ENCODE results near the gene ZYX. TPM values are rescaled to one million over a fixed set of nuclear protein-coding genes. Genes with fewer than 3 reads are reported as not detected.

Gene ZYX
- total and polyA plus RNA-seq, 9 of the 15 experiments (the other 6 are each of a cell fraction or from before 2014, with no cell fraction given): 1.8 to 130 (median 15.7) TPM

DNA sequence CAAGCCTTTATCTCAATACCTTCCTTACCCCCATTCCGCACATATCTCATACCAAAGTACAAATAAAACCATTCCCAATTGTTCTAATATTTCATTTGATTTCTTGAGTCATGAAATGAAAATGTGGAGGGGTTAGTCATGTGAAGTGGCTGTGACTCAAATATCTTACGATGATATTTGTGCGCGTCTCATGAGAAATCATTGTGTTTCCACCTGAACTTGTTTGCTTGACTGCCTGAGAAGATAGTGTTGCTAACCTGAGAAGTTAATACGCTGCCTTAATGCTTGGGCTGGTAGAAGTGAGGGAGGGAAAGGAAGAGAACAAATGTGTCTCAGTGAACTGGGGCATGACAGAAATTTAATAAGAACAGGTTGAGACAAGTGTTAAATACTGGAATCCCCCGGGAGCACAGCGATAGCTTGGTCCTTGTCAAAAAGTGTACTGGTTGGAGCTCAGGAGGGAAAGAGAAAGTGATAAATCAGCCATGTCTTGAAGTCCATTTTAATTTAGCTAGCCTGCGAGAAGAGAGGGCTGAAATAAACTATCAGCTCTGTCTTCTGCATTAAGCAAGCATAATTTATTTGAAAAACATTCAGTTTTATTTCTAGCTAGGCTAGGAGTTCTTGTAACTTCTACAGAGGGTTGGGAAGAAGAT, 34.7 kb downstream of the ZYX start:
- ATAC-seq: no peak
- peaks cover 3% of the 10 kb centered on the region; the same call in 1 of the 2 replicates for H3K9me3 ChIP-seq (replicated peaks; ENCODE audit: control insufficient read depth, insufficient read depth, low read depth, low read length)
- WGBS (ENCODE audit: insufficient coverage, low coverage, missing lambda C conversion rate): 47% methylated on average over 8 of the region's 8 CpGs
- H3K27ac ChIP-seq (ENCODE audit: extremely low read depth, low read depth, low read length): no peak overlapping the region
- ChIA-PET POLR2A (interaction anchor here (0.5 to 2.1 kb wide), 3 partner anchors 11 to 36 kb away, joined by 3 to 4 read pairs (median 3); no protein-coding TSS in a partner anchor), CTCF (ENCODE audit: low intra/inter-chr PET ratio) (interaction anchor here (1.1 to 1.9 kb wide), 4 partner anchors 36 to 175 kb away, joined by 3 to 12 read pairs (median 4); no protein-coding TSS in a partner anchor)
- H3K9ac ChIP-seq (ENCODE audit: insufficient read depth in 1 of 2, low read depth in 2 of 2, low read length in 2 of 2): no peak overlapping the region
- DNase-seq (ENCODE audit: extremely low read depth in 1 of 4, low spot score in 3 of 4): no peak
- H3K4me1 ChIP-seq (replicated peaks in 1 of 2; ENCODE audit: control insufficient read depth in 2 of 2, insufficient read depth in 2 of 2, low read length in 2 of 2): peaks cover 0 to 8% of the 10 kb centered on the region in 2 experiments; a peak in 1 of 5 replicates
- intact Hi-C loops (cut with micrococcal nuclease): loop anchor here (1.0 to 5.0 kb wide), 6 partner anchors 36 to 176 kb away; no protein-coding TSS in a partner anchor
- no peaks in the 10 kb centered on the region for H3K79me2 ChIP-seq (ENCODE audit: control insufficient read depth, insufficient read depth, low read length)
- no peaks in the 10 kb centered on the region for H3K9me1 ChIP-seq (ENCODE audit: control insufficient read depth, insufficient read depth, low read length)
- no peak overlapping the region for H3K4me3 ChIP-seq
- H4K20me1 ChIP-seq (replicated peaks; ENCODE audit: control insufficient read depth, insufficient read depth, low read length): no peaks in the 10 kb centered on the region
- TF ChIP-seq BMI1 (IDR thresholded peaks at IDR 0.05; ENCODE audit: low read length) (no peak), U2AF2 (optimal IDR thresholded peaks at IDR 0.05; ENCODE audit: low read depth, low read length) (no peak)
- no peak overlapping the region for H2AFZ ChIP-seq (ENCODE audit: low read depth, low read length)
- no peak for FAIRE-seq
- no peaks in the 10 kb centered on the region; a peak in 1 of 5 replicates for H3K27me3 ChIP-seq (ENCODE audit: control insufficient read depth in 2 of 2, insufficient read depth in 2 of 2, low read length in 2 of 2)
- no TSS peak for BruUV-seq (replicated peaks)
- no peaks in the 10 kb centered on the region for H3K36me3 ChIP-seq (ENCODE audit: control insufficient read depth, insufficient read depth, low read length)
- in situ Hi-C loops (cut with MboI): no loop called here
- H3K4me2 ChIP-seq (ENCODE audit: insufficient read depth, low read length): no peak overlapping the region

DNA sequence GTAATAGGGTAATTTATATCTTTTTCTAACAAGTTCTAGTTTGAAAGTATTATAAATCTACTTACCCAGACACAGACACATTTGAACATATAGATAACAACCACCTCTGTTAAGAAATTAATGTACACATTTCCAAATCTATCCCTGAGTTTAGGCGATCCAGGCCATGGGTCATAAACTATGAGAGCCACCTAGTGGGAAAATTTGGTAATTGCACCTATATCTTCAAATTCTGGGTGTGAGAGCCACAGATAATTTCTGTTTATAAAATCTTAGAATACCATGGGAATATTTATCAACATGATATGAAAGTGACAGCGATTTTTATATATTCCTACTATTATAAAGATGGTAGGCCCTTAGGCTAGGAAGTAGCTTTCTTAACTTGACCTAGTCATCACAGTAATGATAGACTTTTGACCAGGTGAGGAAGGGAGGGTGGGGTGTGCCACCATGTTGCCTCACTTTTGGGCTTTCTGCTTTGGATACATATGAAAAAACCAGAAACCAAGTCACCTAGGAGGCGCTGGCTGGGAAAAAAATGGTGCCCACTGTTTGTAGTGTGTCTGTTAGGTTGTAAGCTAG, 35.5 kb downstream of the ZYX start:
- peaks cover 6% of the 10 kb centered on the region; the same call in 1 of the 2 replicates for H3K9me3 ChIP-seq (replicated peaks; ENCODE audit: control insufficient read depth, insufficient read depth, low read depth, low read length)
- ChIA-PET POLR2A (interaction anchor here (0.5 to 2.1 kb wide), 4 partner anchors 10 to 65 kb away, joined by 3 to 4 read pairs (median 3); no protein-coding TSS in a partner anchor), CTCF (ENCODE audit: low intra/inter-chr PET ratio) (interaction anchor here (1.1 to 1.9 kb wide), 4 partner anchors 37 to 176 kb away, joined by 3 to 12 read pairs (median 4); no protein-coding TSS in a partner anchor)
- H3K79me2 ChIP-seq (ENCODE audit: control insufficient read depth, insufficient read depth, low read length): no peaks in the 10 kb centered on the region
- no peaks in the 10 kb centered on the region for H3K9me1 ChIP-seq (ENCODE audit: control insufficient read depth, insufficient read depth, low read length)
- H3K9ac ChIP-seq (ENCODE audit: insufficient read depth in 1 of 2, low read depth in 2 of 2, low read length in 2 of 2): no peak overlapping the region
- peak; percentile 78 for ATAC-seq
- WGBS (ENCODE audit: insufficient coverage, low coverage, missing lambda C conversion rate): 2% methylated on average over 3 of the region's 3 CpGs
- peaks cover 0 to 8% of the 10 kb centered on the region in 2 experiments; a peak in 1 of 5 replicates for H3K4me1 ChIP-seq (replicated peaks in 1 of 2; ENCODE audit: control insufficient read depth in 2 of 2, insufficient read depth in 2 of 2, low read length in 2 of 2)
- H3K27ac ChIP-seq (ENCODE audit: extremely low read depth, low read depth, low read length): no peak overlapping the region
- H3K4me3 ChIP-seq: no peak overlapping the region
- no peak overlapping the region for H2AFZ ChIP-seq (ENCODE audit: low read depth, low read length)
- no peaks in the 10 kb centered on the region for H3K36me3 ChIP-seq (ENCODE audit: control insufficient read depth, insufficient read depth, low read length)
- H4K20me1 ChIP-seq (replicated peaks; ENCODE audit: control insufficient read depth, insufficient read depth, low read length): no peaks in the 10 kb centered on the region
- H3K4me2 ChIP-seq (ENCODE audit: insufficient read depth, low read length): no peak overlapping the region
- H3K27me3 ChIP-seq (ENCODE audit: control insufficient read depth in 2 of 2, insufficient read depth in 2 of 2, low read length in 2 of 2): no peaks in the 10 kb centered on the region
- peak; percentile 78 to 82 (median 82) for DNase-seq (ENCODE audit: extremely low read depth in 1 of 4, low spot score in 3 of 4)
- peak; percentile 76 for FAIRE-seq
- BruUV-seq (replicated peaks): no TSS peak
- intact Hi-C loops (cut with micrococcal nuclease) (loop anchor here (1.0 to 5.0 kb wide), 6 partner anchors 36 to 176 kb away; no protein-coding TSS in a partner anchor), in situ Hi-C loops (cut with MboI) (no loop called here)
- TF ChIP-seq, protein P1, sequence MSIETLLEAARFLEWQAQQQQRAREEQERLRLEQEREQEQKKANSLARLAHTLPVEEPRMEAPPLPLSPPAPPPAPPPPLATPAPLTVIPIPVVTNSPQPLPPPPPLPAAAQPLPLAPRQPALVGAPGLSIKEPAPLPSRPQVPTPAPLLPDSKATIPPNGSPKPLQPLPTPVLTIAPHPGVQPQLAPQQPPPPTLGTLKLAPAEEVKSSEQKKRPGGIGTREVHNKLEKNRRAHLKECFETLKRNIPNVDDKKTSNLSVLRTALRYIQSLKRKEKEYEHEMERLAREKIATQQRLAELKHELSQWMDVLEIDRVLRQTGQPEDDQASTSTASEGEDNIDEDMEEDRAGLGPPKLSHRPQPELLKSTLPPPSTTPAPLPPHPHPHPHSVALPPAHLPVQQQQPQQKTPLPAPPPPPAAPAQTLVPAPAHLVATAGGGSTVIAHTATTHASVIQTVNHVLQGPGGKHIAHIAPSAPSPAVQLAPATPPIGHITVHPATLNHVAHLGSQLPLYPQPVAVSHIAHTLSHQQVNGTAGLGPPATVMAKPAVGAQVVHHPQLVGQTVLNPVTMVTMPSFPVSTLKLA (conservative IDR thresholded peaks at IDR 0.05): peak in 1 of 2 experiments; percentile 49; a peak in 2 of 4 replicates
- TF ChIP-seq GABPB2 (CRISPR knock-in tag; conservative IDR thresholded peaks at IDR 0.05) (no peak), SREBF1 (IDR thresholded peaks at IDR 0.05; ENCODE audit: borderline replicate concordance, low read depth, low read length) (no peak), BCL6 (CRISPR knock-in tag; IDR thresholded peaks at IDR 0.05) (no peak), ARNT (IDR thresholded peaks at IDR 0.05) (peak in 1 of 2 experiments; percentile 41; a peak in 1 of 4 replicates), RAD21 (CRISPR knock-in tag; conservative IDR thresholded peaks at IDR 0.05 in 1 of 2, IDR thresholded peaks at IDR 0.05 in 1 of 2) (peak; percentile 91), RFX1 (IDR thresholded peaks at IDR 0.05) (0 out of 2 replicates have a peak, but pooled peaks have one; percentile 7)
- TF ChIP-seq, protein P2, sequence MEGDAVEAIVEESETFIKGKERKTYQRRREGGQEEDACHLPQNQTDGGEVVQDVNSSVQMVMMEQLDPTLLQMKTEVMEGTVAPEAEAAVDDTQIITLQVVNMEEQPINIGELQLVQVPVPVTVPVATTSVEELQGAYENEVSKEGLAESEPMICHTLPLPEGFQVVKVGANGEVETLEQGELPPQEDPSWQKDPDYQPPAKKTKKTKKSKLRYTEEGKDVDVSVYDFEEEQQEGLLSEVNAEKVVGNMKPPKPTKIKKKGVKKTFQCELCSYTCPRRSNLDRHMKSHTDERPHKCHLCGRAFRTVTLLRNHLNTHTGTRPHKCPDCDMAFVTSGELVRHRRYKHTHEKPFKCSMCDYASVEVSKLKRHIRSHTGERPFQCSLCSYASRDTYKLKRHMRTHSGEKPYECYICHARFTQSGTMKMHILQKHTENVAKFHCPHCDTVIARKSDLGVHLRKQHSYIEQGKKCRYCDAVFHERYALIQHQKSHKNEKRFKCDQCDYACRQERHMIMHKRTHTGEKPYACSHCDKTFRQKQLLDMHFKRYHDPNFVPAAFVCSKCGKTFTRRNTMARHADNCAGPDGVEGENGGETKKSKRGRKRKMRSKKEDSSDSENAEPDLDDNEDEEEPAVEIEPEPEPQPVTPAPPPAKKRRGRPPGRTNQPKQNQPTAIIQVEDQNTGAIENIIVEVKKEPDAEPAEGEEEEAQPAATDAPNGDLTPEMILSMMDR (IDR thresholded peaks at IDR 0.05 in 2 of 3, conservative IDR thresholded peaks at IDR 0.05 in 1 of 3; ENCODE audit: insufficient read depth in 2 of 3, low read depth in 1 of 3, low read length in 3 of 3): peak; percentile 77 to 94 (median 80)

Data from K562 (cell line).